Type B pancreatic cell (in vitro differentiated cells): ENCODE data around the gene MVB12B. TPM values are rescaled to one million over a fixed set of nuclear protein-coding genes. Genes with fewer than 3 reads are reported as not detected.
A peak's percentile ranks its signal among the peaks of the same experiment; 100 is the strongest.

Experiments used
- DNase-seq: peaks from one replicate; pipeline ENCODE4 v3.0.0; 2021; ENCODE audit warnings: mixed read lengths; ENCODE audit not compliant: unreplicated experiment; ENCODE audit errors: extremely low spot score
- H3K27ac Mint-ChIP-seq: 2 replicates; pipeline ENCODE4 v1.8.0; 2021; ENCODE audit warnings: mild to moderate bottlenecking, mixed read lengths
- H3K27me3 Mint-ChIP-seq: 2 replicates; pipeline ENCODE4 v1.8.0; 2021; ENCODE audit warnings: mixed read lengths
- H3K36me3 Mint-ChIP-seq: 2 replicates; pipeline ENCODE4 v1.8.0; 2021; ENCODE audit warnings: mixed read lengths
- H3K4me1 Mint-ChIP-seq: one replicate; pipeline ENCODE4 v1.8.0; 2021; ENCODE audit warnings: mixed read lengths; ENCODE audit not compliant: unreplicated experiment
- H3K4me3 Mint-ChIP-seq: 2 replicates; pipeline ENCODE4 v1.8.0; 2021; ENCODE audit warnings: mild to moderate bottlenecking, mixed read lengths
- H3K9me3 Mint-ChIP-seq: 2 replicates; pipeline ENCODE4 v1.8.0; 2021; ENCODE audit warnings: mixed read lengths
- CTCF ChIP-seq: fragments of 200-600 bp; sonication (generic); conservative IDR thresholded peaks from 2 replicates; pipeline ENCODE4 v1.5.0; 2021; ENCODE audit warnings: antibody characterized with exemption, mild to moderate bottlenecking
- total RNA-seq: library from RNA; stranded (reverse); gene quantifications from 2 replicates; pipeline ENCODE4 v1.2.1, GENCODE V29; 2021; ENCODE audit warnings: low replicate concordance

MVB12B gene
- total RNA-seq, 1 donor from 2014 or later = 26.1 TPM

GRCh38 chr9:126320158-126320922, 6.3 kb upstream of the MVB12B start:
- no peaks in the 10 kb centered on the region for H3K27me3 Mint-ChIP-seq
- TF ChIP-seq CTCF = no peak
- no peaks in the 10 kb centered on the region for H3K9me3 Mint-ChIP-seq
- H3K27ac Mint-ChIP-seq = no peak overlapping the region
- no peaks in the 10 kb centered on the region for H3K4me1 Mint-ChIP-seq
- no peak overlapping the region for H3K4me3 Mint-ChIP-seq
- H3K36me3 Mint-ChIP-seq = no peaks in the 10 kb centered on the region
- no peak for DNase-seq

- Mint-ChIP-seq H3K27ac (no peak overlapping the region), H3K36me3 (no peaks in the 10 kb centered on the region), H3K4me1 (peaks cover 8% of the 10 kb centered on the region), H3K4me3 (no peak overlapping the region), H3K27me3 (no peaks in the 10 kb centered on the region), H3K9me3 (no peaks in the 10 kb centered on the region)
- DNase-seq = no peak
- TF ChIP-seq CTCF = no peak
Observed at GRCh38 chr9:126321742-126322141, 4.9 kb upstream of the MVB12B start.

- H3K27ac Mint-ChIP-seq = peak overlapping the region; percentile 82
- no peak for DNase-seq
- H3K36me3 Mint-ChIP-seq = peaks cover 10% of the 10 kb centered on the region
- no peaks in the 10 kb centered on the region for H3K27me3 Mint-ChIP-seq
- H3K9me3 Mint-ChIP-seq = no peaks in the 10 kb centered on the region
- TF ChIP-seq CTCF = no peak
- H3K4me1 Mint-ChIP-seq = peaks cover 17% of the 10 kb centered on the region
- H3K4me3 Mint-ChIP-seq = peak overlapping the region; percentile 91
Observed at GRCh38 chr9:126325821-126326220, 808 bp upstream of the MVB12B start.

GRCh38 chr9:126327006-126327713, 531 bp downstream of the MVB12B start:
- Mint-ChIP-seq H3K4me1 (peaks cover 22% of the 10 kb centered on the region), H3K4me3 (peak overlapping the region; percentile 88), H3K9me3 (no peaks in the 10 kb centered on the region), H3K36me3 (peaks cover 10% of the 10 kb centered on the region), H3K27ac (peak overlapping the region; percentile 82), H3K27me3 (no peaks in the 10 kb centered on the region)
- no peak for DNase-seq
- TF ChIP-seq CTCF = no peak

GRCh38 chr9:126327714-126328185, 1.1 kb downstream of the MVB12B start:
- Mint-ChIP-seq H3K4me1 (peaks cover 24% of the 10 kb centered on the region), H3K27ac (peak overlapping the region; percentile 82), H3K27me3 (no peaks in the 10 kb centered on the region), H3K9me3 (no peaks in the 10 kb centered on the region), H3K4me3 (peak overlapping the region; percentile 88), H3K36me3 (peaks cover 10% of the 10 kb centered on the region)
- TF ChIP-seq CTCF = no peak
- no peak for DNase-seq
